ENCODE data around the gene BARHL1.

- TF ChIP-seq ZFX (IDR thresholded peaks at IDR 0.05; ENCODE audit: borderline replicate concordance) (no peak), CTCF (IDR thresholded peaks at IDR 0.05) (no peak)
These were observed 4.6 kb downstream of the BARHL1 start for GRCh38 chr9:132586830-132587591.
